Measurements from ENCODE around the gene COX6A1. TPM values are rescaled to one million over a fixed set of nuclear protein-coding genes. Genes with fewer than 3 reads are reported as not detected.

The COX6A1 gene
- total and polyA plus RNA-seq, 3 donors from 2014 or later, result 485 to 563 (median 549) TPM

DNA sequence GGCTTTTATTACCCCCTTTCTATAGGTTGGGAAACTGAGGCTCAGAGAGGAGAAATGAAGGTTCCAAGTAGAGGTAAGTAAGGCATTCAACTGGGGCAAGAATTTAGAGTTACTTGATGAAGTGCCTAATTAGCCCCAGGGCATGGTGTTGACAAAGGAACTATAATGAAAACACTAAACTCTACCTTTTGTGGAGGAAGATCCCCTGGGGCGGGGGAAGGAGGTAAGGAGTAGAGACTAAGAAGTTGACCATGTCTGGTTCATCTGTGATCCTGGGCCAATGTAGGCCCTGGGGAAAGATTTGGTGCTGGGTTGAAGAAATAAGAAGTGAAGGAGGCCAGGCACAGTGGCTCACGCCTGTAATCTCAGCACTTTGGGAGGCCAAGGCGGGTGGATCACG is 16.2 kb upstream of the COX6A1 start:
- Histone ChIP-seq H3K36me3 (ENCODE audit: low read depth, missing control alignments) (no peaks in the 10 kb centered on the region), H3K27me3 (no peaks in the 10 kb centered on the region), H3K27ac (no peak overlapping the region), H3K4me3 (no peak overlapping the region), H3K9me3 (no peaks in the 10 kb centered on the region), H3K4me1 (no peaks in the 10 kb centered on the region)
- intact Hi-C loops (cut with DNase I; ENCODE audit: low total_unique reads), result loop anchor here (10.0 kb wide), 1 partner anchor 57 kb away; the partner anchor contains the start of gene MSI1
- DNase-seq, result no peak
- TF ChIP-seq CTCF (IDR thresholded peaks at IDR 0.05), result no peak
- no peak for TF ChIP-seq POLR2A (IDR thresholded peaks at IDR 0.05)
- WGBS, 2 donors, result 86 to 87% methylated on average over 4 of the region's 4 CpGs

- intact Hi-C loops (cut with DNase I; ENCODE audit: low total_unique reads), result loop anchor here (10.0 kb wide), 1 partner anchor 58 kb away; the partner anchor contains the start of gene MSI1
- Histone ChIP-seq H3K27me3 (no peaks in the 10 kb centered on the region), H3K27ac (no peak overlapping the region), H3K9me3 (no peaks in the 10 kb centered on the region), H3K4me1 (no peaks in the 10 kb centered on the region), H3K4me3 (no peak overlapping the region), H3K36me3 (ENCODE audit: low read depth, missing control alignments) (no peaks in the 10 kb centered on the region)
- 62 to 69% methylated on average over 7 of the region's 7 CpGs for WGBS, 2 donors
- TF ChIP-seq CTCF (IDR thresholded peaks at IDR 0.05) (no peak), POLR2A (IDR thresholded peaks at IDR 0.05) (no peak)
- DNase-seq, result no peak
These were observed 14.9 kb upstream of the COX6A1 start for GRCh38 chr12:120422892-120423456.

- DNase-seq, result no peak
- Histone ChIP-seq H3K4me3 (no peak overlapping the region), H3K36me3 (ENCODE audit: low read depth, missing control alignments) (no peaks in the 10 kb centered on the region), H3K9me3 (no peaks in the 10 kb centered on the region), H3K27ac (no peak overlapping the region), H3K4me1 (no peaks in the 10 kb centered on the region), H3K27me3 (no peaks in the 10 kb centered on the region)
- 68 to 82% methylated on average over 3 of the region's 3 CpGs for WGBS, 2 donors
- no peak for TF ChIP-seq POLR2A (IDR thresholded peaks at IDR 0.05)
- TF ChIP-seq CTCF (IDR thresholded peaks at IDR 0.05), result no peak
- intact Hi-C loops (cut with DNase I; ENCODE audit: low total_unique reads), result loop anchor here (10.0 kb wide), 1 partner anchor 61 kb away; the partner anchor contains the start of gene MSI1
These were observed 12.1 kb upstream of the COX6A1 start for GRCh38 chr12:120425797-120426196.

GRCh38 chr12:120428597-120429229 is 9.2 kb upstream of the COX6A1 start:
- Histone ChIP-seq H3K27ac (no peak overlapping the region), H3K4me1 (no peaks in the 10 kb centered on the region), H3K36me3 (ENCODE audit: low read depth, missing control alignments) (no peaks in the 10 kb centered on the region), H3K9me3 (no peaks in the 10 kb centered on the region), H3K4me3 (no peak overlapping the region), H3K27me3 (no peaks in the 10 kb centered on the region)
- intact Hi-C loops (cut with DNase I; ENCODE audit: low total_unique reads), result loop anchor here (10.0 kb wide), 1 partner anchor 64 kb away; the partner anchor contains the start of gene MSI1
- TF ChIP-seq CTCF (IDR thresholded peaks at IDR 0.05) (no peak), POLR2A (IDR thresholded peaks at IDR 0.05) (no peak)
- WGBS, 2 donors, result 61 to 66% methylated on average over 8 of the region's 8 CpGs
- no peak for DNase-seq

Measured in testis (tissue), 3 donors.